H9 (cell line): ENCODE data around the gene PCDH9. TPM values are rescaled to one million over a fixed set of nuclear protein-coding genes. Genes with fewer than 3 reads are reported as not detected.

Source experiments
- DNase-seq: peaks from one replicate; pipeline ENCODE4 v3.0.0-alpha.2; 2017
- H2AFZ ChIP-seq: one replicate; pipeline ENCODE4 v1.6.1; 2013; ENCODE audit warnings: mild to moderate bottlenecking, low read length, control low read depth, moderate library complexity
- H2AK5ac ChIP-seq: 2 replicates; pipeline ENCODE4 v1.6.1; 2013; ENCODE audit warnings: low read length, control low read depth, mixed read lengths; ENCODE audit not compliant: insufficient read length
- H2BK120ac ChIP-seq: one replicate; pipeline ENCODE4 v1.6.1; 2013; ENCODE audit warnings: low read depth, mild to moderate bottlenecking, low read length, control low read depth, inconsistent platforms; ENCODE audit not compliant: poor library complexity, severe bottlenecking
- H2BK12ac ChIP-seq: 2 replicates; pipeline ENCODE4 v1.6.1; 2013; ENCODE audit warnings: low read length, control low read depth, mixed read lengths, low read depth; ENCODE audit not compliant: insufficient read length
- H2BK15ac ChIP-seq: 2 replicates; pipeline ENCODE4 v1.6.1; 2013; ENCODE audit warnings: low read depth, low read length, control low read depth
- H2BK20ac ChIP-seq: one replicate; pipeline ENCODE4 v1.6.1; 2013; ENCODE audit warnings: low read depth, mild to moderate bottlenecking, low read length, control low read depth, inconsistent platforms; ENCODE audit not compliant: poor library complexity, severe bottlenecking
- H2BK5ac ChIP-seq: 2 replicates; pipeline ENCODE4 v1.6.1; 2013; ENCODE audit warnings: low read length, control low read depth, mixed read lengths; ENCODE audit not compliant: insufficient read length
- H3K14ac ChIP-seq: 2 replicates; pipeline ENCODE4 v1.6.1; 2013; ENCODE audit warnings: low read length, control low read depth; ENCODE audit not compliant: insufficient read depth
- H3K18ac ChIP-seq: 2 replicates; pipeline ENCODE4 v1.6.1; 2013; ENCODE audit warnings: low read depth, mild to moderate bottlenecking, mixed read lengths, low read length, control low read depth; ENCODE audit not compliant: insufficient read length
- H3K23ac ChIP-seq: 2 replicates; pipeline ENCODE4 v1.6.1; 2013; ENCODE audit warnings: low read length, control low read depth, mixed read lengths, low read depth; ENCODE audit not compliant: insufficient read length
- H3K23me2 ChIP-seq: 2 replicates; pipeline ENCODE4 v1.6.1; 2013; ENCODE audit warnings: low read depth, mild to moderate bottlenecking, mixed read lengths, low read length, control low read depth; ENCODE audit not compliant: insufficient read length, poor library complexity, severe bottlenecking
- H3K27ac ChIP-seq: 2 replicates; pipeline ENCODE4 v1.5.1; 2013; ENCODE audit warnings: low read length, control low read depth, mixed read lengths, low read depth; ENCODE audit not compliant: insufficient read length
- H3K27me3 ChIP-seq: 2 replicates; pipeline ENCODE4 v1.6.1; 2013; ENCODE audit warnings: low read length, control low read depth, inconsistent platforms; ENCODE audit not compliant: insufficient read depth
- H3K4ac ChIP-seq: 2 replicates; pipeline ENCODE4 v1.6.1; 2013; ENCODE audit warnings: low read depth, mild to moderate bottlenecking, control low read depth, inconsistent platforms, low read length, moderate library complexity
- H3K4me1 ChIP-seq: 2 replicates; pipeline ENCODE4 v1.6.1; 2013; ENCODE audit warnings: low read length, control low read depth, inconsistent platforms; ENCODE audit not compliant: insufficient read depth
- H3K4me2 ChIP-seq: 2 replicates; pipeline ENCODE4 v1.6.1; 2013; ENCODE audit warnings: low read length, control low read depth, mixed read lengths; ENCODE audit not compliant: insufficient read length, insufficient read depth
- H3K56ac ChIP-seq: 2 replicates; pipeline ENCODE4 v1.6.1; 2013; ENCODE audit warnings: low read depth, mild to moderate bottlenecking, mixed read lengths, low read length, control low read depth; ENCODE audit not compliant: insufficient read length
- H3K79me1 ChIP-seq: 2 replicates; pipeline ENCODE4 v1.6.1; 2013; ENCODE audit warnings: low read depth, mild to moderate bottlenecking, moderate library complexity, low read length, control low read depth, inconsistent platforms; ENCODE audit not compliant: insufficient read depth, poor library complexity, severe bottlenecking
- H3K79me2 ChIP-seq: 2 replicates; pipeline ENCODE4 v1.6.1; 2013; ENCODE audit warnings: low read length, control low read depth, inconsistent platforms; ENCODE audit not compliant: insufficient read depth
- H3K9ac ChIP-seq: 2 replicates; pipeline ENCODE4 v1.6.1; 2013; ENCODE audit warnings: low read length, control low read depth, mixed read lengths; ENCODE audit not compliant: insufficient read length; ENCODE audit errors: extremely low read depth
- H3K9me3 ChIP-seq: one replicate; pipeline ENCODE4 v1.6.1; 2013; ENCODE audit warnings: low read depth, low read length, inconsistent platforms; ENCODE audit not compliant: control insufficient read depth
- H3T11ph ChIP-seq: one replicate; pipeline ENCODE4 v1.6.1; 2013; ENCODE audit warnings: mild to moderate bottlenecking, low read length, control low read depth, inconsistent platforms
- H4K20me1 ChIP-seq: one replicate; pipeline ENCODE4 v1.6.1; 2013; ENCODE audit not compliant: control insufficient read depth, insufficient read length, insufficient read depth
- H4K5ac ChIP-seq: 2 replicates; pipeline ENCODE4 v1.6.1; 2013; ENCODE audit warnings: low read depth, mild to moderate bottlenecking, mixed read lengths, low read length, control low read depth; ENCODE audit not compliant: insufficient read length
- H4K8ac ChIP-seq: replicated peaks from 2 replicates; pipeline ENCODE4 v1.6.1; 2013; ENCODE audit warnings: low read length, control low read depth, mixed read lengths, low read depth; ENCODE audit not compliant: insufficient read length
- H4K91ac ChIP-seq: 2 replicates; pipeline ENCODE4 v1.6.1; 2013; ENCODE audit warnings: low read depth, mild to moderate bottlenecking, moderate library complexity, mixed read lengths, low read length, control low read depth; ENCODE audit not compliant: insufficient read length
- H3K27ac Mint-ChIP-seq, 3 experiments: 2 replicates in 2 of 3; 3 replicates in 1 of 3; pipeline ENCODE4 v1.8.0; 2020 to 2021; ENCODE audit warnings: mixed read lengths in 3 of 3, mild to moderate bottlenecking in 1 of 3, moderate library complexity in 1 of 3
- H3K27me3 Mint-ChIP-seq: 2 replicates; pipeline ENCODE4 v1.8.0; 2021; ENCODE audit warnings: low read depth, mild to moderate bottlenecking, moderate library complexity, mixed read lengths
- H3K36me3 Mint-ChIP-seq, 3 experiments: 2 replicates in 2 of 3; 3 replicates in 1 of 3; pipeline ENCODE4 v1.8.0; 2020 to 2021; ENCODE audit warnings: low read depth in 3 of 3, mixed read lengths in 3 of 3; ENCODE audit not compliant: insufficient read depth in 1 of 3
- H3K4me1 Mint-ChIP-seq, 2 experiments: 2 replicates each; pipeline ENCODE4 v1.8.0; 2020; ENCODE audit warnings: mixed read lengths in 2 of 2
- H3K4me3 Mint-ChIP-seq, 2 experiments: 2 replicates in 1 of 2; 3 replicates in 1 of 2; pipeline ENCODE4 v1.8.0; 2020 to 2021; ENCODE audit warnings: mild to moderate bottlenecking in 2 of 2, mixed read lengths in 2 of 2, moderate library complexity in 1 of 2
- H3K9me3 Mint-ChIP-seq, 2 experiments: 2 replicates in 1 of 2; 3 replicates in 1 of 2; pipeline ENCODE4 v1.8.0; 2020; ENCODE audit warnings: mild to moderate bottlenecking in 2 of 2, mixed read lengths in 2 of 2, moderate library complexity in 1 of 2
- CTCF ChIP-seq: fragments of 200-600 bp; sonication (generic); conservative IDR thresholded peaks from 3 replicates; pipeline ENCODE4 v1.8.0; 2021; ENCODE audit warnings: antibody characterized with exemption, mild to moderate bottlenecking
- WGBS: extraction: QIAGEN DNeasy Blood & Tissue Kit; methylation state at CpG from one replicate; pipeline ENCODE4 v1.1.7; 2013; ENCODE audit warnings: missing lambda C conversion rate, low lambda C conversion rate, mixed read lengths; ENCODE audit not compliant: insufficient read length; ENCODE audit errors: extremely low coverage; 5-methylcytosine and 5-hydroxymethylcytosine counted together
- total RNA-seq: library from RNA; stranded (reverse); gene quantifications from 2 replicates; pipeline ENCODE4 v1.2.1, GENCODE V29; 2021

Gene PCDH9
- total RNA-seq, 1 experiment from 2014 or later = 0.11 TPM

- H2BK12ac ChIP-seq = no peak overlapping the region
- TF ChIP-seq CTCF = no peak
- H4K5ac ChIP-seq = no peak overlapping the region
- H3K18ac ChIP-seq = no peak overlapping the region
- H3K4me2 ChIP-seq = no peak overlapping the region
- H2BK20ac ChIP-seq = no peak overlapping the region
- H3K4ac ChIP-seq = no peak overlapping the region
- H4K8ac ChIP-seq = no peak overlapping the region
- H3K56ac ChIP-seq = no peak overlapping the region
- H3K9me3 ChIP-seq = no peaks in the 10 kb centered on the region
- Mint-ChIP-seq H3K4me3 (no peak overlapping the region), H3K27ac (no peak overlapping the region; a peak in 1 of 7 replicates), H3K9me3 (no peaks in the 10 kb centered on the region), H3K27me3 (no peaks in the 10 kb centered on the region), H3K36me3 (no peaks in the 10 kb centered on the region; a peak in 1 of 7 replicates), H3K4me1 (peaks cover 6 to 9% of the 10 kb centered on the region in 2 experiments)
- H3K27ac ChIP-seq = no peak overlapping the region
- H3K23me2 ChIP-seq = no peaks in the 10 kb centered on the region
- H3K4me1 ChIP-seq = no peaks in the 10 kb centered on the region
- H3T11ph ChIP-seq = no peak overlapping the region
- H3K23ac ChIP-seq = no peak overlapping the region
- no peak overlapping the region for H2AK5ac ChIP-seq
- no peaks in the 10 kb centered on the region for H3K79me1 ChIP-seq
- H4K20me1 ChIP-seq = no peaks in the 10 kb centered on the region
- H2BK15ac ChIP-seq = no peak overlapping the region
- no CpG with 5 or more reads among the region's 3 CpGs for WGBS
- DNase-seq = no peak
- no peak overlapping the region for H2BK120ac ChIP-seq
- H2AFZ ChIP-seq = no peak overlapping the region
- H2BK5ac ChIP-seq = no peak overlapping the region
- no peaks in the 10 kb centered on the region for H3K79me2 ChIP-seq
- H4K91ac ChIP-seq = no peak overlapping the region
- H3K27me3 ChIP-seq = no peaks in the 10 kb centered on the region
- H3K14ac ChIP-seq = no peak overlapping the region
- no peak overlapping the region for H3K9ac ChIP-seq
Measured at GRCh38 chr13:66992183-66992582, 238.0 kb downstream of the PCDH9 start.
